Kidney tubule cell (primary cell): Measurements from ENCODE around the gene PSMD8.
"Not testable (repeated sequence)": the region's sequence is repeated elsewhere in the genome, so short reads cannot be mapped to it uniquely, and the experiment has no call there.

Experiments
- DNase-seq: peaks from one replicate; pipeline ENCODE4 v3.0.0-alpha.2; 2018; ENCODE audit warnings: low spot score

Gene PSMD8

DNA sequence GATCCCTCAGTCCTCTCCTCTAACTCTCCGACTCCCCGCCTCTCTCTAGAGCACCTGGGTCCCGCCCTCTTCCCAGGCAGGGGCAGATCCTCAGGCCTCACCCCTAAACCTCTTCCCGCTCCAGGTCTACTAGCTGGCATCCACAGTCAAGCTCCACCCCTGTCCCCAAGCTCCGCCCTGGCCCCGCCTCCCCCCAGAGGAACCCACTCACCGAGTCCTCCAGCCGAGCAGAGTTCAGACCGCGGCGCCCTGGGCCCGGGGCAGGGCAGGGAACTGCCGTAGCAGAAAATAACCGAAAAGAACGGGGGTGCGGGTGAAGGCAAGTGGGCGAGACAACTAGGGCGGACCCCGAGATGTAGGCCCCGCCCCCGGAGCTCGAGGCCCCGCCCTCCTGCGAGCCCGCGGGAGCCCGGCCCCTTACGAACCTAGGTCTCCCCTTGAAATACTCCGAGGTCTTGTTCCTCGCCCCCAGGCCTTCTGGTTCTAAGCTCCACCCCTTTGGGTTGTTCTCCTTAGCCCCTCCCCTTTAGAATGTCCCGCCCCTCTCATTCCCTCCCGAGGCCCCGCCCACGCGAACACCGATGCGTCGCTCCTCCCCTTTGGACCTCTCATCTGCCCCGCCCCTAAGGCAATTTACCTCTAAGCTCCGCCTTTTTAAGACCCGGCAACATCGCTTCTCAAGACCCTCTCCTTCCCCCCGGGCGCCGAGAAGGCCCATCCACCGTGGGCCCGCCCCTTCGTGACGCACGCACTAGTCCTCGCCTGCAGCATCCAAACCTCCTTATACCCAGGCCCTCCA lies 13.4 kb downstream of the PSMD8 start, which contains the start of gene GGN:
GGN (minus strand) TSS at position 485 of the 799 bp plus-strand sequence. CDS start 773 bp downstream, outside the sequence.
- peak; percentile 91 for DNase-seq

- peak; percentile 68 for DNase-seq
Measured at GRCh38 chr19:38388349-38389100, 14.2 kb downstream of the PSMD8 start, which contains the start of gene SPRED3. Gene SPRED3 (plus strand): TSS chr19:38388697. CDS start chr19:38390303, 1,606 bp downstream.

- peak; percentile 83 for DNase-seq
Measured at GRCh38 chr19:38389101-38389925, 14.9 kb downstream of the PSMD8 start.

GRCh38 chr19:38389957-38390924 lies 15.9 kb downstream of the PSMD8 start:
- no peak for DNase-seq

DNA sequence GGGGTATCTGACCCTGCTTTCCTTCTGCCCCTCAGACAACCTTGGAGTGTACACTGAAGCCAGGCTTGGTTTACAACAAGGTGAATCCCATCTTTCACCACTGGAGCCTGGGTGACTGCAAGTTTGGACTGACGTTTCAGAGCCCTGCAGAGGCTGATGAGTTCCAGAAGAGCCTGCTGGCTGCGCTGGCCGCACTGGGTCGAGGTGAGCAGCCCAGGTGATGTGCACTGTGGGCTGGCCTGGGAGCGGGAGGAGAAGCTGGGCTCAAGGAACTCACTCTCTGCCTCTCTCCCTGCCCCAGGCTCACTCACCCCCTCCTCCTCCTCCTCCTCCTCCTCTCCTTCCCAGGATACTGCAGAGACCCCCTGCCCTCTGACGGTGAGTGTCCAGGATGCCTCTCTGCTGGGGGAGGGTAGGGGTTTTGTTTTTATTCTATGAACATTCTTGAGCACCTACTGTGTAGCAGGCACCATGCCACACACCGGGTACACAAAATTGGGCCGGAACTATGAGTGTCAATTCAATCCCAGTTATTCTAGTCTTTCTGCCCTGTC lies 17.6 kb downstream of the PSMD8 start:
- DNase-seq: no peak

- DNase-seq: peak; percentile 49
Measured at GRCh38 chr19:38392707-38393308, 18.4 kb downstream of the PSMD8 start.

DNA sequence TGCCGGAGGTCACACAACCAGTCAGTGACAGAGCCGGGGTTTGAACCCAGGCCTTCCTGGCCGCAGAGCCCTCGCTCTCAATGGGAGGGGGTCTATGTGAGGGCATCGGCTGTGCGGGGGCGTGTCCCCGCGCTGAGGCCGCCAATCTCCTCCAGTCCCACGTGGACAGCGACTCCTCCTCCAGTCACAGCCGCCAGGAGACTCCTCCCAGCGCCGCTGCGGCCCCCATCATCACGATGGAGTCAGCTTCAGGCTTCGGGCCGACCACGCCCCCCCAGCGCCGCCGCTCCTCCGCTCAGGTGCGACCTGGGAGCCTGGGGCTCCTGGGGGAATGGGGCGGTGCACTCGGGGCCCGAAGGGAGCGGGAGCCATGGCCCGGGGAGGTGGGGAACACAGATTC lies 20.1 kb downstream of the PSMD8 start:
- DNase-seq: peak; percentile 44

- DNase-seq: no peak
Measured at GRCh38 chr19:38395381-38396114, 21.2 kb downstream of the PSMD8 start.

GRCh38 chr19:38399081-38399480 lies 24.7 kb downstream of the PSMD8 start:
- no peak for DNase-seq

GRCh38 chr19:38399537-38399936 lies 25.2 kb downstream of the PSMD8 start:
- DNase-seq: no peak

- DNase-seq: no peak
Measured at GRCh38 chr19:38400361-38400760, 26.0 kb downstream of the PSMD8 start.

- peak; percentile 53 for DNase-seq
Measured at GRCh38 chr19:38401148-38401547, 26.8 kb downstream of the PSMD8 start.

- no peak for DNase-seq
Measured at GRCh38 chr19:38402623-38402966, 28.2 kb downstream of the PSMD8 start.

- DNase-seq: peak; percentile 97
Measured at GRCh38 chr19:38402967-38403674, 28.8 kb downstream of the PSMD8 start, which contains the start of gene FAM98C. Gene FAM98C (plus strand): TSS chr19:38403093. CDS start chr19:38403154, 61 bp downstream.

DNA sequence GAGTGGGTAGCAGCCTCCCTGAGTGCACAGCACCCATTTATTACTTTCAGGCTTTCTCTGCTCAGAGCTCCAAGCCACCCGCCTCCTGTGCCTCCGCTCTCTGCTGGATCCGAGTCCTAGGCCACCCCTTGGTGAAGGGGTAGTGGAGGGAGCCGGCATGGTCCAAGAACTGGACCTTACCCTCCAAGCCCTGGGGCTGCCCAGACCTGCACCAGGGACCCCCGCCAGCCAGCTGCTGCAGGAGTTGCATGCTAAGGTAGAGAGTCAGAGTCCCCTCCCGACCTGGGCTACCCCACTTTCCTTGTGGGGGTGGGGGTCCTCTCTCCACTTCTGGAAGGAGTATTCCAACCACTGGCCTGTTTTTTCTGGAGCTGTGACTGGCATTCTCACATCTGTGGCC lies 30.5 kb downstream of the PSMD8 start:
- no peak for DNase-seq

- no peak for DNase-seq
Measured at GRCh38 chr19:38405276-38405675, 30.9 kb downstream of the PSMD8 start.

- peak; percentile 28 for DNase-seq
Measured at GRCh38 chr19:38409631-38410133, 35.3 kb downstream of the PSMD8 start.

GRCh38 chr19:38410407-38410806 lies 36.0 kb downstream of the PSMD8 start:
- not testable (repeated sequence) for DNase-seq
